SK-N-SH treated with all-trans-retinoic acid at 6 μM for 48 hours (cell line): Measurements from ENCODE around the gene ARHGEF12.

ENCODE experiments used
- ATAC-seq: fragments of 200-7000 bp; cut with Tn5 transposase; 3 replicates; pipeline ENCODE4 v1.9.1; 2020; ENCODE audit warnings: mild to moderate bottlenecking, moderate library complexity
- ARNTL ChIP-seq: fragments of 450-650 bp; formaldehyde crosslinking; IDR thresholded peaks from 2 replicates; pipeline ENCODE4 v1.5.0; 2020; ENCODE audit warnings: low read depth, mild to moderate bottlenecking, moderate library complexity, borderline replicate concordance
- BACH2 ChIP-seq: fragments of 250-450 bp; sonication (Bioruptor Pico); IDR thresholded peaks from 2 replicates; pipeline ENCODE4 v1.9.0; 2021; ENCODE audit warnings: mild to moderate bottlenecking, borderline replicate concordance
- CREB5 ChIP-seq: fragments of 250-450 bp; sonication (Bioruptor Pico); IDR thresholded peaks from 2 replicates; pipeline ENCODE4 v1.5.1; 2020; ENCODE audit warnings: low read depth, mild to moderate bottlenecking, moderate library complexity
- ESRRG ChIP-seq: fragments of 250-450 bp; sonication (Bioruptor Pico); IDR thresholded peaks from 2 replicates; pipeline ENCODE4 v1.6.1; 2021; ENCODE audit warnings: mild to moderate bottlenecking
- GLIS3 ChIP-seq: fragments of 250-450 bp; sonication (Bioruptor Pico); IDR thresholded peaks from 2 replicates; pipeline ENCODE4 v1.5.0; 2020; ENCODE audit warnings: mild to moderate bottlenecking, moderate library complexity
- ISL1 ChIP-seq: fragments of 250-450 bp; sonication (Bioruptor Pico); IDR thresholded peaks from 2 replicates; pipeline ENCODE4 v2.1.2; 2022; ENCODE audit warnings: mild to moderate bottlenecking, moderate library complexity
- PPARA ChIP-seq: fragments of 250-450 bp; sonication (Bioruptor Pico); IDR thresholded peaks from 2 replicates; pipeline ENCODE4 v1.5.0; 2020; ENCODE audit warnings: mild to moderate bottlenecking, borderline replicate concordance
- RARB ChIP-seq: fragments of 250-450 bp; sonication (Bioruptor Pico); IDR thresholded peaks from 2 replicates; pipeline ENCODE4 v1.8.0; 2021; ENCODE audit warnings: mild to moderate bottlenecking, moderate library complexity
- SNAI2 ChIP-seq: fragments of 250-450 bp; sonication (Bioruptor Pico); IDR thresholded peaks from 2 replicates; pipeline ENCODE4 v1.5.0; 2020; ENCODE audit warnings: mild to moderate bottlenecking, moderate library complexity
- TCF4 ChIP-seq: fragments of 250-450 bp; sonication (Bioruptor Pico); IDR thresholded peaks from 2 replicates; pipeline ENCODE4 v1.8.0; 2021; ENCODE audit warnings: mild to moderate bottlenecking, moderate library complexity, borderline replicate concordance
- TSHZ2 ChIP-seq: fragments of 250-450 bp; sonication (Bioruptor Pico); IDR thresholded peaks from 2 replicates; pipeline ENCODE4 v1.5.0; 2020; ENCODE audit warnings: mild to moderate bottlenecking, moderate library complexity
- ZC3H10 ChIP-seq: fragments of 250-450 bp; sonication (Bioruptor Pico); IDR thresholded peaks from 2 replicates; pipeline ENCODE4 v1.5.1; 2021; ENCODE audit warnings: mild to moderate bottlenecking, moderate library complexity
- ZNF8 ChIP-seq: fragments of 450-650 bp; formaldehyde crosslinking; IDR thresholded peaks from 2 replicates; pipeline ENCODE4 v1.5.0; 2020; ENCODE audit warnings: mild to moderate bottlenecking, moderate library complexity
- TF ChIP-seq, protein P1 (sequence below): fragments of 250-450 bp; sonication (Bioruptor Pico); IDR thresholded peaks from 2 replicates; pipeline ENCODE4 v1.8.0; 2021; ENCODE audit warnings: low read depth, mild to moderate bottlenecking, moderate library complexity, borderline replicate concordance
- TF ChIP-seq, protein P2 (sequence below): fragments of 250-450 bp; sonication (Bioruptor Pico); IDR thresholded peaks from 2 replicates; pipeline ENCODE4 v1.8.0; 2020; ENCODE audit warnings: mild to moderate bottlenecking, moderate library complexity, borderline replicate concordance

ARHGEF12 gene

GRCh38 chr11:120310870-120311269 lies 25.3 kb upstream of the ARHGEF12 start:
- no peak for TF ChIP-seq CREB5
- TF ChIP-seq TCF4 (CRISPR knock-in tag): no peak
- TF ChIP-seq, protein P1, sequence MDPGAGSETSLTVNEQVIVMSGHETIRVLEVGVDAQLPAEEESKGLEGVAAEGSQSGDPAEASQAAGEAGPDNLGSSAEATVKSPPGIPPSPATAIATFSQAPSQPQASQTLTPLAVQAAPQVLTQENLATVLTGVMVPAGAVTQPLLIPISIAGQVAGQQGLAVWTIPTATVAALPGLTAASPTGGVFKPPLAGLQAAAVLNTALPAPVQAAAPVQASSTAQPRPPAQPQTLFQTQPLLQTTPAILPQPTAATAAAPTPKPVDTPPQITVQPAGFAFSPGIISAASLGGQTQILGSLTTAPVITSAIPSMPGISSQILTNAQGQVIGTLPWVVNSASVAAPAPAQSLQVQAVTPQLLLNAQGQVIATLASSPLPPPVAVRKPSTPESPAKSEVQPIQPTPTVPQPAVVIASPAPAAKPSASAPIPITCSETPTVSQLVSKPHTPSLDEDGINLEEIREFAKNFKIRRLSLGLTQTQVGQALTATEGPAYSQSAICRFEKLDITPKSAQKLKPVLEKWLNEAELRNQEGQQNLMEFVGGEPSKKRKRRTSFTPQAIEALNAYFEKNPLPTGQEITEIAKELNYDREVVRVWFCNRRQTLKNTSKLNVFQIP (CRISPR knock-in tag): no peak
- TF ChIP-seq GLIS3: no peak
- no peak for TF ChIP-seq BACH2 (CRISPR knock-in tag)
- TF ChIP-seq, protein P2, sequence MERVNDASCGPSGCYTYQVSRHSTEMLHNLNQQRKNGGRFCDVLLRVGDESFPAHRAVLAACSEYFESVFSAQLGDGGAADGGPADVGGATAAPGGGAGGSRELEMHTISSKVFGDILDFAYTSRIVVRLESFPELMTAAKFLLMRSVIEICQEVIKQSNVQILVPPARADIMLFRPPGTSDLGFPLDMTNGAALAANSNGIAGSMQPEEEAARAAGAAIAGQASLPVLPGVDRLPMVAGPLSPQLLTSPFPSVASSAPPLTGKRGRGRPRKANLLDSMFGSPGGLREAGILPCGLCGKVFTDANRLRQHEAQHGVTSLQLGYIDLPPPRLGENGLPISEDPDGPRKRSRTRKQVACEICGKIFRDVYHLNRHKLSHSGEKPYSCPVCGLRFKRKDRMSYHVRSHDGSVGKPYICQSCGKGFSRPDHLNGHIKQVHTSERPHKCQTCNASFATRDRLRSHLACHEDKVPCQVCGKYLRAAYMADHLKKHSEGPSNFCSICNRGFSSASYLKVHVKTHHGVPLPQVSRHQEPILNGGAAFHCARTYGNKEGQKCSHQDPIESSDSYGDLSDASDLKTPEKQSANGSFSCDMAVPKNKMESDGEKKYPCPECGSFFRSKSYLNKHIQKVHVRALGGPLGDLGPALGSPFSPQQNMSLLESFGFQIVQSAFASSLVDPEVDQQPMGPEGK: no peak
- TF ChIP-seq RARB (CRISPR knock-in tag): no peak
- TF ChIP-seq, all 23 proteins: peak for 0
- no peak for ATAC-seq

DNA sequence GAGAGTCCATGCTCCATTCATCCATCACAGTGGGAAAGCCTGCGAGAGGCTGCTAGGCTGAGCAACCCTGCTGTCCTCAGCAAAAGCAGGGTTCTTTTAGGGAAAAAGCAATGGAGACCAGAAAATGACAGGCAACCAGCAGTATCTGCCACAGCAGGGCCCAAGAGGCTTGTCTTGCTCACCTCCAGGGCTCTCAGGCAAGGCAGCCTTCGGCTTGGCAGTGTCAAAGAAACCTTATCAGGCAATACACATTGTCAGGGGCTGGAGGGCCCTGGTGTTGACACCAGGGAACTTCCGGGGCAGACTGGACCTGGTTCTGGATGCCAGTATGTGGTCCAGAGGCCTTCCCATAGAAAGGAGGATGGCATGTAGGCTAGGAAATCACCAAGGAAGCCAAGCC lies 21.4 kb upstream of the ARHGEF12 start:
- no peak for TF ChIP-seq ESRRG (CRISPR knock-in tag)
- TF ChIP-seq TSHZ2: no peak
- no peak for TF ChIP-seq BACH2 (CRISPR knock-in tag)
- TF ChIP-seq SNAI2 (CRISPR knock-in tag): no peak
- TF ChIP-seq, protein P1 (CRISPR knock-in tag): no peak
- no peak for TF ChIP-seq CREB5
- TF ChIP-seq ARNTL: no peak
- no peak for TF ChIP-seq PPARA (CRISPR knock-in tag)
- TF ChIP-seq ISL1 (CRISPR knock-in tag): no peak
- TF ChIP-seq, protein P2: no peak
- no peak for TF ChIP-seq ZC3H10 (CRISPR knock-in tag)
- no peak for TF ChIP-seq TCF4 (CRISPR knock-in tag)
- TF ChIP-seq ZNF8 (CRISPR knock-in tag): no peak
- TF ChIP-seq RARB (CRISPR knock-in tag): no peak
- ATAC-seq: no peak
